Kidney tubule cell (primary cell): ENCODE measurements around the gene PLA1A.
"Not testable (repeated sequence)": the region's sequence is repeated elsewhere in the genome, so short reads cannot be mapped to it uniquely, and the experiment has no call there.

ENCODE experiments used
- DNase-seq: peaks from one replicate; pipeline ENCODE4 v3.0.0-alpha.2; 2018; ENCODE audit warnings: low spot score

The PLA1A gene

GRCh38 chr3:119664370-119664769 lies 66.7 kb downstream of the PLA1A start:
- DNase-seq: no peak

GRCh38 chr3:119664850-119665379 lies 67.2 kb downstream of the PLA1A start:
- peak; percentile 84 for DNase-seq

- no peak for DNase-seq
Measured at GRCh38 chr3:119665954-119666559, 68.4 kb downstream of the PLA1A start.

- no peak for DNase-seq
Measured at GRCh38 chr3:119669906-119670570, 72.4 kb downstream of the PLA1A start.

GRCh38 chr3:119672776-119673175 lies 75.1 kb downstream of the PLA1A start:
- no peak for DNase-seq

GRCh38 chr3:119673875-119674274 lies 76.2 kb downstream of the PLA1A start:
- DNase-seq: no peak

GRCh38 chr3:119675188-119675874 lies 77.6 kb downstream of the PLA1A start:
- DNase-seq: no peak

GRCh38 chr3:119676020-119676419 lies 78.3 kb downstream of the PLA1A start:
- peak; percentile 5 for DNase-seq

- peak; percentile 99 for DNase-seq
Measured at GRCh38 chr3:119676771-119677640, 79.3 kb downstream of the PLA1A start, which contains the start of gene COX17. Gene COX17 (minus strand): TSS chr3:119677406. CDS start chr3:119677310, 96 bp downstream.

- no peak for DNase-seq
Measured at GRCh38 chr3:119677641-119677934, 79.9 kb downstream of the PLA1A start.

- not testable (repeated sequence) for DNase-seq
Measured at GRCh38 chr3:119678209-119678608, 80.5 kb downstream of the PLA1A start.
